ENCODE data around the gene LIN54.
A peak's percentile ranks its signal among the peaks of the same experiment; 100 is the strongest.
"Not testable (repeated sequence)": the region's sequence is repeated elsewhere in the genome, so short reads cannot be mapped to it uniquely, and the experiment has no call there.

The LIN54 gene

GRCh38 chr4:83011689-83012199, 1.1 kb upstream of the LIN54 start:
- peak overlapping the region; percentile 75 for H3K9ac ChIP-seq (ENCODE audit: low read length)
- H3K9me3 ChIP-seq (replicated peaks; ENCODE audit: insufficient read depth, low read length), result no peaks in the 10 kb centered on the region
- H2AFZ ChIP-seq (ENCODE audit: low read length), result peak overlapping the region; percentile 78
- H3K36me3 ChIP-seq (replicated peaks; ENCODE audit: insufficient read depth, low read length), result no peaks in the 10 kb centered on the region
- H3K27ac ChIP-seq (ENCODE audit: low read length), result peak overlapping the region; percentile 38; the same call in 1 of the 2 replicates
- peaks cover 26% of the 10 kb centered on the region for H3F3A ChIP-seq (ENCODE audit: insufficient read depth, low read length)
- peaks cover 15% of the 10 kb centered on the region; the same call in 1 of the 2 replicates for H3K4me1 ChIP-seq (ENCODE audit: low read length)
- peaks cover 57% of the 10 kb centered on the region for H3K79me2 ChIP-seq (ENCODE audit: low read length)
- H3K4me3 ChIP-seq (ENCODE audit: low read length), result peak overlapping the region; percentile 88
- TF ChIP-seq EZH2 (optimal IDR thresholded peaks at IDR 0.05; ENCODE audit: low read depth, low read length) (no peak), EZH2phosphoT487 (IDR thresholded peaks at IDR 0.05; ENCODE audit: low read length) (no peak)
- TF ChIP-seq, protein P1, sequence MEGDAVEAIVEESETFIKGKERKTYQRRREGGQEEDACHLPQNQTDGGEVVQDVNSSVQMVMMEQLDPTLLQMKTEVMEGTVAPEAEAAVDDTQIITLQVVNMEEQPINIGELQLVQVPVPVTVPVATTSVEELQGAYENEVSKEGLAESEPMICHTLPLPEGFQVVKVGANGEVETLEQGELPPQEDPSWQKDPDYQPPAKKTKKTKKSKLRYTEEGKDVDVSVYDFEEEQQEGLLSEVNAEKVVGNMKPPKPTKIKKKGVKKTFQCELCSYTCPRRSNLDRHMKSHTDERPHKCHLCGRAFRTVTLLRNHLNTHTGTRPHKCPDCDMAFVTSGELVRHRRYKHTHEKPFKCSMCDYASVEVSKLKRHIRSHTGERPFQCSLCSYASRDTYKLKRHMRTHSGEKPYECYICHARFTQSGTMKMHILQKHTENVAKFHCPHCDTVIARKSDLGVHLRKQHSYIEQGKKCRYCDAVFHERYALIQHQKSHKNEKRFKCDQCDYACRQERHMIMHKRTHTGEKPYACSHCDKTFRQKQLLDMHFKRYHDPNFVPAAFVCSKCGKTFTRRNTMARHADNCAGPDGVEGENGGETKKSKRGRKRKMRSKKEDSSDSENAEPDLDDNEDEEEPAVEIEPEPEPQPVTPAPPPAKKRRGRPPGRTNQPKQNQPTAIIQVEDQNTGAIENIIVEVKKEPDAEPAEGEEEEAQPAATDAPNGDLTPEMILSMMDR (IDR thresholded peaks at IDR 0.05; ENCODE audit: low read length), result no peak
- peak; percentile 25 for DNase-seq
- H3K27me3 ChIP-seq (replicated peaks; ENCODE audit: insufficient read depth, low read length), result no peaks in the 10 kb centered on the region
- no peaks in the 10 kb centered on the region for H4K20me1 ChIP-seq (ENCODE audit: insufficient read depth, low read length)
- H3K4me2 ChIP-seq (ENCODE audit: low read depth, low read length), result peak overlapping the region; percentile 79
- H3K9me2 ChIP-seq (replicated peaks; ENCODE audit: insufficient read depth, low read length), result no peaks in the 10 kb centered on the region

- peaks cover 26% of the 10 kb centered on the region for H3F3A ChIP-seq (ENCODE audit: insufficient read depth, low read length)
- peak overlapping the region; percentile 88 for H3K4me3 ChIP-seq (ENCODE audit: low read length)
- TF ChIP-seq EZH2phosphoT487 (IDR thresholded peaks at IDR 0.05; ENCODE audit: low read length) (no peak), EZH2 (optimal IDR thresholded peaks at IDR 0.05; ENCODE audit: low read depth, low read length) (no peak)
- TF ChIP-seq, protein P1 (IDR thresholded peaks at IDR 0.05; ENCODE audit: low read length), result no peak
- no peaks in the 10 kb centered on the region for H3K9me2 ChIP-seq (replicated peaks; ENCODE audit: insufficient read depth, low read length)
- H3K9me3 ChIP-seq (replicated peaks; ENCODE audit: insufficient read depth, low read length), result no peaks in the 10 kb centered on the region
- peak overlapping the region; percentile 79; the same call in 1 of the 2 replicates for H3K27ac ChIP-seq (ENCODE audit: low read length)
- H4K20me1 ChIP-seq (ENCODE audit: insufficient read depth, low read length), result no peaks in the 10 kb centered on the region
- H2AFZ ChIP-seq (ENCODE audit: low read length), result peak overlapping the region; percentile 83
- H3K79me2 ChIP-seq (ENCODE audit: low read length), result peaks cover 73% of the 10 kb centered on the region
- DNase-seq, result peak; percentile 30
- H3K9ac ChIP-seq (ENCODE audit: low read length), result peak overlapping the region; percentile 88
- H3K4me2 ChIP-seq (ENCODE audit: low read depth, low read length), result peak overlapping the region; percentile 95
- H3K27me3 ChIP-seq (replicated peaks; ENCODE audit: insufficient read depth, low read length), result no peaks in the 10 kb centered on the region
- H3K36me3 ChIP-seq (replicated peaks; ENCODE audit: insufficient read depth, low read length), result no peaks in the 10 kb centered on the region
- H3K4me1 ChIP-seq (ENCODE audit: low read length), result peaks cover 15% of the 10 kb centered on the region; the same call in 1 of the 2 replicates
These were observed 507 bp downstream of the LIN54 start for GRCh38 chr4:83010111-83010521.

DNA sequence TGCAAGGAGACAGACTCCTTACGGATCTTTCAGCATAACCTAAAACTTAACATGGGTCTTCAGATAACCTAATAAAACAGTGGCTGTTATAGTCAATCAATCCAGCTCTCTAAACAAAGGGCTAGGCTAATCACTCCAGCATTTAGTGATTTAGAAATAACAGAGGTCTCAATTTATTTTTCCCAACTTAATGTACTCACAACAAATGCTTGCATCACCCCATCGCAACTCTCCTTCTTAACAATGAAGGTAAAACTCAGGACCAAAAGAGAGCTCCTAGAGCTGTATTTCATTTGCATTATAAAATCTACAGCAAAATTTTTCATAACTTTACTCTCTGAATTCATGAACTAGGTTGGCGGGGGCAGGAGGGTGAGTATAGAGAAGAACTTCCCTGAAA, 1.1 kb downstream of the LIN54 start:
- Histone ChIP-seq H3K4me3 (ENCODE audit: low read length) (peak overlapping the region; percentile 88), H3F3A (ENCODE audit: insufficient read depth, low read length) (peaks cover 26% of the 10 kb centered on the region), H3K4me2 (ENCODE audit: low read depth, low read length) (peak overlapping the region; percentile 95), H3K36me3 (replicated peaks; ENCODE audit: insufficient read depth, low read length) (no peaks in the 10 kb centered on the region), H3K9me2 (replicated peaks; ENCODE audit: insufficient read depth, low read length) (no peaks in the 10 kb centered on the region), H3K9ac (ENCODE audit: low read length) (peak overlapping the region; percentile 88; the same call in 1 of the 2 replicates), H3K27me3 (replicated peaks; ENCODE audit: insufficient read depth, low read length) (no peaks in the 10 kb centered on the region), H4K20me1 (ENCODE audit: insufficient read depth, low read length) (no peaks in the 10 kb centered on the region), H3K9me3 (replicated peaks; ENCODE audit: insufficient read depth, low read length) (no peaks in the 10 kb centered on the region), H3K4me1 (ENCODE audit: low read length) (peaks cover 15% of the 10 kb centered on the region; the same call in 1 of the 2 replicates), H3K27ac (ENCODE audit: low read length) (no peak overlapping the region), H3K79me2 (ENCODE audit: low read length) (peaks cover 79% of the 10 kb centered on the region), H2AFZ (ENCODE audit: low read length) (no peak overlapping the region)
- no peak for DNase-seq
- TF ChIP-seq, protein P1 (IDR thresholded peaks at IDR 0.05; ENCODE audit: low read length), result no peak
- no peak for TF ChIP-seq EZH2phosphoT487 (IDR thresholded peaks at IDR 0.05; ENCODE audit: low read length)
- TF ChIP-seq EZH2 (optimal IDR thresholded peaks at IDR 0.05; ENCODE audit: low read depth, low read length), result no peak

DNA sequence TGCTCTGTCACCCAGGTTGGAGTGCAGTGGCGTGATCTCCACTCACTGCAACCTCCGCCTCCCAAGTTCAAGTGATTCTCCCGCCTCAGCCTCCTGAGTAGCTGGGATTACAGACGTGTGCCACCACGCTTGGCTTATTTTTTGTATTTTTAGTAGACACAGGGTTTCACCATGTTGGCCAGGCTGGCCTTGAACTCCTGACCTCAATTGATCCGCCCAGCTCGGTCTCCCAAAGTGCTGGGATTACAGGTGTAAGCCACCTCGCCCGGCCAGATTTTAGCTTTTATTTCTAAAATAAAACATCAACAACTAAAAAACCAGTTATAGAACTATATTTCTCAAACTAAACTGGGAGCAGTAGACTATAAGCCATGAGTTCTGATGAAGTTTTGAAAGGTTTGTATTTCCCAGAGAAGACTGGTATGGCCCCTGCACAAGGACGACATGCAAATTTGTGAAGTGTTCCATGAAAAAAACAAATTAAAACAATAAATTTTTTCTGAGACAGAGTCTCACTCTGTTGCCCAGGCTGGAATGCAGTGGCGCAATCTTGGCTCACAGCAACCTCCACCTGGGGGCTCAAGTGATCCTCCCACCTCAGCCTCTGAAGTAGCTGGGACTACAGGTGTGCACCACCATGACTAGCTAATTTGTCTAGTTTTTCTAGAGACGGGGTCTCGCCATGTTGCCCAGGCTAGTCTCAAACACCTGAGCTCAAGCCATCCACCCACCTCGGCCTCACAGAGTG, 7.4 kb downstream of the LIN54 start:
- DNase-seq; H3K9me3 ChIP-seq (replicated peaks; ENCODE audit: insufficient read depth, low read length); H3K4me1 ChIP-seq (ENCODE audit: low read length); H3K27ac ChIP-seq (ENCODE audit: low read length); H3K9me2 ChIP-seq (replicated peaks; ENCODE audit: insufficient read depth, low read length); H3K4me2 ChIP-seq (ENCODE audit: low read depth, low read length); H3K4me3 ChIP-seq (ENCODE audit: low read length); H4K20me1 ChIP-seq (ENCODE audit: insufficient read depth, low read length); H3F3A ChIP-seq (ENCODE audit: insufficient read depth, low read length); H3K36me3 ChIP-seq (replicated peaks; ENCODE audit: insufficient read depth, low read length); H3K27me3 ChIP-seq (replicated peaks; ENCODE audit: insufficient read depth, low read length); H2AFZ ChIP-seq (ENCODE audit: low read length); H3K9ac ChIP-seq (ENCODE audit: low read length): not testable (repeated sequence)
- H3K79me2 ChIP-seq (ENCODE audit: low read length), result peaks cover 95% of the 10 kb centered on the region
